C4-2B (cell line): ENCODE data around the gene NPHP4.

Source experiments
- CTCF ChIP-seq: fragments of 450-650 bp; conservative IDR thresholded peaks from 2 replicates; pipeline ENCODE4 v1.5.1; 2017; ENCODE audit warnings: mild to moderate bottlenecking
- ZFX ChIP-seq: fragments of 450-650 bp; IDR thresholded peaks from 2 replicates; pipeline ENCODE4 v1.6.1; 2017

GRCh38 chr1:5998906-5999301, 6.7 kb upstream of the NPHP4 start:
- TF ChIP-seq CTCF, result no peak
- no peak for TF ChIP-seq ZFX
